GM23338 (cell line): Measurements from ENCODE around the gene DSG2. TPM values are rescaled to one million over a fixed set of nuclear protein-coding genes. Genes with fewer than 3 reads are reported as not detected.

Source experiments
- ATAC-seq: fragments of 200-7000 bp; cut with Tn5 transposase; 3 replicates; pipeline ENCODE4 v1.9.1; 2020
- DNase-seq: peaks from one replicate; pipeline ENCODE4 v3.0.0-alpha.2; 2015; ENCODE audit warnings: low spot score
- H2AFZ ChIP-seq: fragments of 200-600 bp; sonication (generic); 2 replicates; pipeline ENCODE4 v1.8.0; 2016; ENCODE audit warnings: antibody characterized with exemption, mild to moderate bottlenecking, moderate library complexity
- H3F3A ChIP-seq: fragments of 200-600 bp; sonication (generic); replicated peaks from 2 replicates; pipeline ENCODE4 v1.8.0; 2017; ENCODE audit warnings: antibody characterized with exemption, mixed run types, low read depth
- H3K27ac ChIP-seq: fragments of 200-600 bp; sonication (generic); 2 replicates; pipeline ENCODE4 v1.6.1; 2016; ENCODE audit warnings: low read depth
- H3K27me3 ChIP-seq: fragments of 200-600 bp; sonication (generic); 2 replicates; pipeline ENCODE4 v1.8.0; 2016; ENCODE audit warnings: mild to moderate bottlenecking, mixed run types, moderate library complexity; ENCODE audit not compliant: insufficient read depth
- H3K36me3 ChIP-seq: fragments of 200-600 bp; sonication (generic); 2 replicates; pipeline ENCODE4 v1.8.0; 2016; ENCODE audit warnings: mild to moderate bottlenecking; ENCODE audit not compliant: insufficient read depth
- H3K4me1 ChIP-seq: fragments of 200-600 bp; sonication (generic); 2 replicates; pipeline ENCODE4 v1.8.0; 2016; ENCODE audit warnings: mild to moderate bottlenecking, moderate library complexity; ENCODE audit not compliant: insufficient read depth
- H3K4me2 ChIP-seq: fragments of 200-600 bp; sonication (generic); 2 replicates; pipeline ENCODE4 v1.7.1; 2017; ENCODE audit warnings: mixed run types
- H3K4me3 ChIP-seq: fragments of 200-600 bp; sonication (generic); 2 replicates; pipeline ENCODE4 v1.6.1; 2016; ENCODE audit warnings: mixed run types
- H3K79me2 ChIP-seq: fragments of 200-600 bp; sonication (generic); replicated peaks from 2 replicates; pipeline ENCODE4 v1.8.0; 2017; ENCODE audit warnings: mild to moderate bottlenecking; ENCODE audit not compliant: insufficient read depth
- H3K9me2 ChIP-seq: fragments of 200-600 bp; sonication (generic); 2 replicates; pipeline ENCODE4 v1.8.0; 2017; ENCODE audit not compliant: insufficient read depth
- H4K20me1 ChIP-seq: fragments of 200-600 bp; sonication (generic); replicated peaks from 2 replicates; pipeline ENCODE4 v1.8.0; 2017; ENCODE audit warnings: mild to moderate bottlenecking; ENCODE audit not compliant: insufficient read depth
- H3K27ac Mint-ChIP-seq: 2 replicates; pipeline ENCODE4 v1.8.0; 2020; ENCODE audit warnings: inconsistent platforms, mild to moderate bottlenecking, moderate library complexity, mixed read lengths
- H3K27me3 Mint-ChIP-seq: 3 replicates; pipeline ENCODE4 v1.8.0; 2022; ENCODE audit warnings: low read depth, mild to moderate bottlenecking, moderate library complexity, mixed read lengths, inconsistent platforms; ENCODE audit not compliant: insufficient read depth, poor library complexity
- H3K36me3 Mint-ChIP-seq: 3 replicates; pipeline ENCODE4 v1.8.0; 2021; ENCODE audit warnings: low read depth, mild to moderate bottlenecking, inconsistent platforms, moderate library complexity, mixed read lengths
- H3K4me1 Mint-ChIP-seq: 3 replicates; pipeline ENCODE4 v1.8.0; 2020; ENCODE audit warnings: mild to moderate bottlenecking, inconsistent platforms, mixed read lengths
- H3K4me3 Mint-ChIP-seq: 3 replicates; pipeline ENCODE4 v1.8.0; 2021; ENCODE audit warnings: moderate library complexity, mild to moderate bottlenecking, inconsistent platforms, mixed read lengths
- H3K9me3 Mint-ChIP-seq: 3 replicates; pipeline ENCODE4 v1.8.0; 2020; ENCODE audit warnings: moderate library complexity, mild to moderate bottlenecking, inconsistent platforms, mixed read lengths
- CREB1 ChIP-seq: fragments of 250-450 bp; sonication (Bioruptor Pico); IDR thresholded peaks from 2 replicates; pipeline ENCODE4 v1.5.0; 2020; ENCODE audit warnings: low read depth, mild to moderate bottlenecking, moderate library complexity
- CTCF ChIP-seq, 2 experiments: fragments of 200-600 bp in 1 of 2; sonication (generic) in 1 of 2; conservative IDR thresholded peaks; 2 replicates each; pipeline versions ENCODE4 v1.5.1 to v1.6.1; 2016 to 2017; ENCODE audit warnings: antibody characterized with exemption in 2 of 2, low read depth in 2 of 2, mild to moderate bottlenecking in 2 of 2, moderate library complexity in 1 of 2
- EZH2 ChIP-seq: fragments of 200-600 bp; sonication (generic); IDR thresholded peaks from one replicate; pipeline ENCODE4 v1.8.0; 2017; ENCODE audit warnings: antibody characterized with exemption, mild to moderate bottlenecking, low read depth; ENCODE audit not compliant: unreplicated experiment
- EZH2phosphoT487 ChIP-seq: fragments of 200-600 bp; sonication (generic); IDR thresholded peaks from one replicate; pipeline ENCODE4 v1.8.1; 2018; ENCODE audit warnings: antibody characterized with exemption; ENCODE audit not compliant: unreplicated experiment
- NANOG ChIP-seq: IDR thresholded peaks from 2 replicates; pipeline ENCODE4 v1.6.1; 2016; ENCODE audit warnings: antibody characterized with exemption, borderline replicate concordance
- POLR2AphosphoS5 ChIP-seq: IDR thresholded peaks from 2 replicates; pipeline ENCODE4 v1.6.1; 2016; ENCODE audit warnings: antibody characterized with exemption, low read depth
- REST ChIP-seq: IDR thresholded peaks from one replicate; pipeline ENCODE4 v1.6.1; 2018; ENCODE audit warnings: antibody characterized with exemption; ENCODE audit not compliant: unreplicated experiment
- STAT1 ChIP-seq: IDR thresholded peaks from one replicate; pipeline ENCODE4 v1.6.1; 2016; ENCODE audit warnings: antibody characterized with exemption; ENCODE audit not compliant: unreplicated experiment
- ZNF114 ChIP-seq: fragments of 250-450 bp; sonication (Bioruptor Pico); IDR thresholded peaks from 2 replicates; pipeline ENCODE4 v1.5.0; 2020; ENCODE audit warnings: mild to moderate bottlenecking, moderate library complexity
- ZNF331 ChIP-seq: fragments of 250-450 bp; sonication (Bioruptor Pico); IDR thresholded peaks from 2 replicates; pipeline ENCODE4 v1.5.0; 2020; ENCODE audit warnings: low read depth, mild to moderate bottlenecking, moderate library complexity
- ZNF462 ChIP-seq: fragments of 250-450 bp; sonication (Bioruptor Pico); IDR thresholded peaks from 2 replicates; pipeline ENCODE4 v1.5.0; 2020; ENCODE audit warnings: mild to moderate bottlenecking, moderate library complexity
- polyA plus RNA-seq: library from polyadenylated mRNA; unstranded; fragments of >200 nt; fragmentation: Nextera tagmentation; extraction: Ambion mirVana; gene quantifications from 2 replicates; pipeline ENCODE4 v1.2.1, GENCODE V29; 2016
- total RNA-seq: library from RNA; depleted of rRNA; stranded (reverse); fragments of >200 nt; shearing (Covaris generic); gene quantifications from 2 replicates; pipeline ENCODE4 v1.2.3, GENCODE V29; 2014

DSG2 gene
- total and polyA plus RNA-seq, 2 experiments from 2014 or later, result 44.7 to 144 TPM

GRCh38 chr18:31578126-31578525 lies 80.1 kb downstream of the DSG2 start:
- no peak overlapping the region for H3K4me2 ChIP-seq

More at GRCh38 chr18:31578126-31578525, 80.1 kb downstream of the DSG2 start:
- no peak for TF ChIP-seq ZNF331
- no peak for TF ChIP-seq EZH2phosphoT487
- TF ChIP-seq REST, result no peak
- no peak for TF ChIP-seq ZNF462 (CRISPR knock-in tag)
- TF ChIP-seq CREB1 (CRISPR knock-in tag), result no peak
- TF ChIP-seq STAT1, result no peak
- no peak for TF ChIP-seq ZNF114
- no peak for TF ChIP-seq POLR2AphosphoS5
- TF ChIP-seq CTCF (conservative IDR thresholded peaks at IDR 0.05; ENCODE audit: low read depth in 2 of 2), result no peak
- TF ChIP-seq NANOG, result no peak
- no peak for TF ChIP-seq EZH2
- Histone ChIP-seq H3K36me3 (no peaks in the 10 kb centered on the region), H2AFZ (no peak overlapping the region), H3K4me1 (no peaks in the 10 kb centered on the region), H4K20me1 (no peaks in the 10 kb centered on the region), H3K4me3 (no peak overlapping the region), H3K27me3 (no peaks in the 10 kb centered on the region), H3K27ac (no peak overlapping the region), H3K9me2 (peaks cover 11% of the 10 kb centered on the region), H3F3A (no peaks in the 10 kb centered on the region), H3K79me2 (no peaks in the 10 kb centered on the region)
- no peak overlapping the region for H3K4me3 Mint-ChIP-seq
- no peaks in the 10 kb centered on the region for H3K27me3 Mint-ChIP-seq
- DNase-seq, result no peak
- H3K4me1 Mint-ChIP-seq, result no peaks in the 10 kb centered on the region
- H3K36me3 Mint-ChIP-seq, result no peaks in the 10 kb centered on the region
- H3K9me3 Mint-ChIP-seq, result no peaks in the 10 kb centered on the region
- ATAC-seq, result no peak
- H3K27ac Mint-ChIP-seq, result no peak overlapping the region
